Stomach smooth muscle (tissue), 2 donors: ENCODE measurements around the gene FBXL7.

Experiments used
- H3K27ac ChIP-seq: one replicate; pipeline ENCODE4 v1.7.0; 2013; ENCODE audit warnings: mild to moderate bottlenecking, low read length, inconsistent platforms
- H3K27me3 ChIP-seq, 2 donors: one replicate each; pipeline ENCODE4 v1.7.0; 2013; ENCODE audit warnings: low read length in 2 of 2; ENCODE audit not compliant: insufficient read depth in 2 of 2, control insufficient read depth in 1 of 2
- H3K36me3 ChIP-seq, 2 donors: one replicate each; pipeline ENCODE4 v1.7.0; 2013; ENCODE audit warnings: low read length in 2 of 2; ENCODE audit not compliant: control insufficient read depth in 2 of 2, insufficient read depth in 2 of 2
- H3K4me1 ChIP-seq: one replicate; pipeline ENCODE4 v1.7.0; 2013; ENCODE audit warnings: low read length; ENCODE audit not compliant: control insufficient read depth, insufficient read depth
- H3K4me3 ChIP-seq, 2 donors: one replicate each; pipeline ENCODE4 v1.7.0; 2013; ENCODE audit warnings: low read length in 2 of 2
- H3K9ac ChIP-seq, 2 donors: one replicate each; pipeline ENCODE4 v1.7.0; 2013; ENCODE audit warnings: low read length in 2 of 2, mild to moderate bottlenecking in 1 of 2
- H3K9me3 ChIP-seq, 2 donors: one replicate each; pipeline ENCODE4 v1.7.0; 2013; ENCODE audit warnings: low read length in 2 of 2; ENCODE audit not compliant: control insufficient read depth in 2 of 2
- donor health status: healthy.
- donor health status: Pancreatic carcinoma.

FBXL7 gene

DNA sequence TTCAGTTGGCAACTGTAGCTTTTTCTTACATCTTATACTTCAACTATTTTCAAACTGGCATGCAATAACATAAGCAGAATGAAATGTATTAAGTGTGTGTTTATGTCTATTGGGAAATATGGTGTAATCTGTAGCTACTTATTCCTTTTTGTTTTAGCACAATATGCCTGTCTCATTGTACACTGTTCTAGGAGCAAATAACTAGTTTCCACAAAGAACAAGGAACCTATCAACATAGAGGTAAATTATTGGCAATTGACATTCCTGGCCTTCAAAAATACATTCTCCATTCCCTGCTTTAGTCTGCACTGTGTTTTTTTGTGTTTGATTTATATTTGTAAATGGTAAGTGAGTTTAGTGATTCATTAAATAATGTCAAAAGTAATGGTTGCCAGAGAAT, 75.7 kb downstream of the FBXL7 start:
- no peaks in the 10 kb centered on the region for H3K36me3 ChIP-seq
- H3K4me1 ChIP-seq, result peaks cover 11% of the 10 kb centered on the region
- H3K4me3 ChIP-seq, result no peak overlapping the region
- no peaks in the 10 kb centered on the region for H3K9me3 ChIP-seq
- H3K27ac ChIP-seq, result no peak overlapping the region
- no peaks in the 10 kb centered on the region for H3K27me3 ChIP-seq
- H3K9ac ChIP-seq, result no peak overlapping the region

DNA sequence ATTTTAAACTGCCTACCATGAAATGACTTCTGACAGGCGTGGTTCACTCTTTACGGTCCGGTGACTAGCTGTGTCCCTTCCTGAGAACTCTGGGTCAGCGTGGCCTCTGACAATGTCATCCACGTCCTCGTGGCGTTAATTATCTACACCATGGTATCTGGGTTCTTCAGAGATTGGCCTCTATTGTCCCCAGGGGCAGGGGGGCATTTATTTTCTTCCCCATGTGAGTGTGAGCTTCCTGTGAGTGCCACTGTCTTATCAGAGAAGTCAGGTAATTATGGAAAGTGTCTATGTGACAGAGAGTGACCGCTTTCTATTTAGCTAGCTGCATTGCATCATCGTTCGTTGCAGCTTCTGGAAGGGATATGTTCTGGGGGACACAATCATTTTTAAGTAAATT, 77.2 kb downstream of the FBXL7 start:
- Histone ChIP-seq H3K27ac (no peak overlapping the region), H3K27me3 (no peaks in the 10 kb centered on the region), H3K9me3 (no peaks in the 10 kb centered on the region), H3K36me3 (no peaks in the 10 kb centered on the region), H3K9ac (no peak overlapping the region), H3K4me3 (no peak overlapping the region), H3K4me1 (peaks cover 11% of the 10 kb centered on the region)

DNA sequence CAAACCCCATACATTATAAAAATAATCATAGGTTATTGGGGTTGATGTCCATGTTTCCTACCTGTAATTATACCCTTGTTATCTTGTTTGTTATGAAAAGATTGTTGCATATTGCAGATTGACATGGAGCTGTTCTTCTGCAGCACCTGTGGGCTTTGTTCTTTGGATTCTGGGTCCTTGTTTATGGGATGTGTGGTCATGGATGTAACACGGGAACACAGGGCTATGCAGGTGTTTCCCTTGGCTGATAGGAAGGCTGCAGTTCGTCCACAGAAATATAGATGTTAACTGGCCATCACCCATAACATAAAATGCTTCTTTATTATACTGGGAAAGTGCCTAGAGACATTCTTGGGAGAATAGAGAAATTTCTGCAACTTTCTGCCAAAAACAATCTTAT, 77.9 kb downstream of the FBXL7 start:
- no peaks in the 10 kb centered on the region for H3K9me3 ChIP-seq
- peaks cover 11% of the 10 kb centered on the region for H3K4me1 ChIP-seq
- no peaks in the 10 kb centered on the region for H3K27me3 ChIP-seq
- H3K9ac ChIP-seq, result no peak overlapping the region
- no peaks in the 10 kb centered on the region for H3K36me3 ChIP-seq
- no peak overlapping the region for H3K27ac ChIP-seq
- H3K4me3 ChIP-seq, result no peak overlapping the region

DNA sequence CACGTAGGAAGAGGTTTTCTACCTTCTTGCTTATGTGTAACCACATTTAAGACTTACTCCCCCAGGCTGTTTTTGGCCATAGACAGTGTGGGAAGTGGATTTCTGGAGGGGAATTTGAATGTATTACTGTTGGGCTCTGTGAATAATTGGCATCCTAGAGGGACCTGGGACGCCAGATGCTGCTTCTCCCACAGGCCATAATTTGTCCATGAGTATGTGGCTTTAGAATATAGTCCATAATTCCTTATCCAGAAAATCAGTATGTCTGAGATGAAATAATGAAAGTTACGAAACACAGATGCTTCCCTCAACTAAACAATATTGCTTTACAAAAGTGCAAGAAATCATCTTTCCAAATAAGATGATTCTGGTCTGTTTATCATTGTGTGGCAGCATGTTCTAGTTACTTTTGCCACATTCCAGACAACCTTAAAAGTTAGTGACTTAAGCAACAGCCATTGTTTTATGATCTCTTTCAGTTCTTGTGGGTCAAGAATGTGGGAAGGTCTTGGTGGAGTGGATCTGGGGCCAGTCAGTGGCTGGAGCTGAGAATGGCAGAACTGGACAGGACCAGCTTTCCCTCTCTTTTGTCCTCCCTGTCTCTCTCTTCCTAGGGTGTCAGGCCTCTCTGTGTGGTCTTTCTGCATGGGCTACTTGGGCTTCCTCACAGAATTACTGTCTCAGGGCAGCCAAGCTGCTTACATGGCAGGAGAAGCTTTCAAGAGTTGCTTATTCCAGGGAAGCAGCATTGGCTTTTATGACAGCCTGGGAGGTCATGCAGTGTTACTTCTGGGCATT, 79.4 kb downstream of the FBXL7 start:
- Histone ChIP-seq H3K9ac (no peak overlapping the region), H3K27me3 (no peaks in the 10 kb centered on the region), H3K9me3 (no peaks in the 10 kb centered on the region), H3K36me3 (no peaks in the 10 kb centered on the region), H3K4me3 (no peak overlapping the region), H3K27ac (no peak overlapping the region), H3K4me1 (peaks cover 7% of the 10 kb centered on the region)

DNA sequence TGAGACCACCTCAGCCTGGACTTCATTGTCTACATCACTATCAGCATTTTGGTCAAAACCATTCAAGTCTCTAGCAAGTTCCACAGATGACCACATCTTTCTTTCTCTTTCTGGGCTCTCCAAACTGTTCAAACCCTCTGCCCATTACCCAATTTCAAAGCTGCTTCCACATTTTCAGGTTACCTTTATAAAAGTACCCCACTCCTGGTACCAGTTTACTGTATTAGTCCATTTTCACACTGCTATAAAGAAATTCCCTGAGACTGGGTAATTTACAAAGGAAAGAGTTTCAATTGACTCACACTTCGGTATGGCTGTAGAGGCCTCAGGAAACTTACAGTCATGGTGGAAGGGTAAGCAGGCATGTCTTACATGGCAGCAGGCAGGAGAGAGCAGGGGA, 84.5 kb downstream of the FBXL7 start:
- Histone ChIP-seq H3K36me3 (peaks cover 0 to 2% of the 10 kb centered on the region in 2 donors), H3K9me3 (no peaks in the 10 kb centered on the region), H3K4me3 (no peak overlapping the region), H3K27me3 (no peaks in the 10 kb centered on the region), H3K27ac (no peak overlapping the region), H3K9ac (no peak overlapping the region), H3K4me1 (peaks cover 3% of the 10 kb centered on the region)

DNA sequence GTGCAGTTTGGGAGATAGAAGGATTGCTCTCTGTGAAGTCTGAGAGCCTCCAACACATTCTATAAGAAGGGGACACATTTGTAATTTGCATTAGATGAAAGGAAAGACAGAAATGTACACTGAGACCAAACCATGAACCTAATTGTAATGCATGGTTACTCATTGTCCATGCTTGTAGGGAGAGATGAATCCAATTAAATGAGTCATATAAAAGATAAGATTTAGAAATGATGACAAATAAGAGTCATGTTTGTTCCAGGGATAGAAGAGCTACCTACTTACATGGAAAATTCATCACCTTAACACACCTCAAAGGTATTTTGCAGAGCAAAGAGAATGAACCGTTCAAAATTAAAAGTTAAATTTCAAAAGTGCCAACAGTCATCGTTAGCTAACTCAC, 85.1 kb downstream of the FBXL7 start:
- Histone ChIP-seq H3K9ac (no peak overlapping the region), H3K9me3 (no peaks in the 10 kb centered on the region), H3K36me3 (peaks cover 0 to 2% of the 10 kb centered on the region in 2 donors), H3K27me3 (no peaks in the 10 kb centered on the region), H3K27ac (no peak overlapping the region), H3K4me3 (no peak overlapping the region), H3K4me1 (peaks cover 3% of the 10 kb centered on the region)

DNA sequence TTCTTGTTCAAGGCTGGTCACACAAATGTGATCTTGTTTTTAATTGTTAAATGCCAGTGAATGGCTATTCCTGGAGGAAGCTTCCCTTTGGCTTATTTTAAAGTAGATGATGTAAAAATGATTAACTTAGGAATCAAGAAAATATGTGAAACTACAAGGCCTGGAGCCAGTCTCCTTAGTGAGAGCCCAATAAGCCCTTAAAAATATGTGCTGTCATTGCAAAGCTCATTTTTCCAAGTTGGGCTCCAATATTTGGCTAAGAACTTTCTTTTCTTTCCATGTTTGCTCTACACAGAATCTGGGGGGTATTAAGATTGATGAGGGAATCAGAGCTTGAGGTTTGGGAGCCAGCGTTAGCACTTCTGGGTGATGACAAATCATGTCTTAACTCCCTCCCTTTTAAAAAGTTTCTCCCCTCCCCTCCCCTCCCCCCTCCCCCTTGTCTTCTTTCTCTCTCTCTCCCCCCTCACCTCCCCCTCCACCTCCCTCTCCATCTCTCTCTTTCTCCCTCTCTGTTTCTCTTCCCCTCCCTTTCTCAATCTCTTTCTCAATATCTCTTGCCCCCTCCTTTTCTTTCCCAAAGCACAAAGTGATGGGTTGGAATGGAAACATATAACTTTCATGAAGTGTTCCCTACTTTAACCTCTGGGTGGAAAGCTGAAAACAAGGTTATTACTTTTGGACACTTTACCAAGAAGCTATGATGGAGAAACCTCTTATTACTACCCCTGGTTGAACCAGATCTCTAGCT, 86.0 kb downstream of the FBXL7 start:
- Histone ChIP-seq H3K27ac (no peak overlapping the region), H3K36me3 (peaks cover 0 to 2% of the 10 kb centered on the region in 2 donors), H3K9me3 (no peaks in the 10 kb centered on the region), H3K9ac (no peak overlapping the region), H3K4me1 (peaks cover 3% of the 10 kb centered on the region), H3K4me3 (no peak overlapping the region), H3K27me3 (no peaks in the 10 kb centered on the region)

DNA sequence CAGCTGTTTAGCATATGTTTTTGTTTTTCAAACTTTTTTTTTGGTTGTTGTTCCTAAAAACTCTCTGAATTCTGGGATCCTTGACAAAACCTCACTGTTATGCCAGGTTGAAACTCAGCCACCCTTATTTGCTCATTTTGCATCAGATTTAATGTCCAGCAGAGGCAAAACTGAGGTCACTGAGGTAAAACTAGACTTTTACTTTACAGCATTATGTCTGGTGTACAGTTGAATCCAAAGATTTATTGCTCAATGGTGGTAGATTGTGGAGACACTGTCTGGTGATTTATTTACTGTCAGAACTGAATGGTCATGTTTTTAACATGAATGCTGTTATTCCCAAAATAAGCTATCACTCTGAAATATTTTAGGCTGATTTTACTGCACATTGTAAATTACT, 87.9 kb downstream of the FBXL7 start:
- H3K27me3 ChIP-seq, result no peaks in the 10 kb centered on the region
- peaks cover 0 to 2% of the 10 kb centered on the region in 2 donors for H3K36me3 ChIP-seq
- H3K4me1 ChIP-seq, result peaks cover 3% of the 10 kb centered on the region
- no peak overlapping the region for H3K4me3 ChIP-seq
- H3K27ac ChIP-seq, result no peak overlapping the region
- H3K9ac ChIP-seq, result no peak overlapping the region
- no peaks in the 10 kb centered on the region for H3K9me3 ChIP-seq

DNA sequence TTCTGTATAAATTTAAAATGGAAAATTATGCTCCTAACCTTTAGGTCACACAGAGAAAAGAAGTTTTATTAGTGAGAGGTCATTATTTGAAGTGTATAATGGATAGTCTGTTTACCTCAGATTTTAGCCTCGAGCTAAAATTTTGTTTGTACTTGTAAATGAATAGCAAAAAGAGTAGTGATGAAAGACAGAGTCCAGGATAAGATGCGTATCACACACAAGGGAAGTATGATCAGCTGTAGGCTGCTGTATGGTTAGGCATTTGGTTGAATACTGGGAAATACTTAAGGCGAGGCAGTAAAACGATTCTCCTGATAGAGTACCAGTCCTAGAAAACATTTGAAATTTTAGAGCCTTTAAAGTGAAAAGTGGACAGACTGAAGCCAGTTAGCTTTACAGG, 92.7 kb downstream of the FBXL7 start:
- H3K36me3 ChIP-seq, result peaks cover 0 to 2% of the 10 kb centered on the region in 2 donors
- no peaks in the 10 kb centered on the region for H3K27me3 ChIP-seq
- H3K4me3 ChIP-seq, result no peak overlapping the region
- no peaks in the 10 kb centered on the region for H3K4me1 ChIP-seq
- H3K27ac ChIP-seq, result no peak overlapping the region
- no peaks in the 10 kb centered on the region for H3K9me3 ChIP-seq
- H3K9ac ChIP-seq, result no peak overlapping the region

DNA sequence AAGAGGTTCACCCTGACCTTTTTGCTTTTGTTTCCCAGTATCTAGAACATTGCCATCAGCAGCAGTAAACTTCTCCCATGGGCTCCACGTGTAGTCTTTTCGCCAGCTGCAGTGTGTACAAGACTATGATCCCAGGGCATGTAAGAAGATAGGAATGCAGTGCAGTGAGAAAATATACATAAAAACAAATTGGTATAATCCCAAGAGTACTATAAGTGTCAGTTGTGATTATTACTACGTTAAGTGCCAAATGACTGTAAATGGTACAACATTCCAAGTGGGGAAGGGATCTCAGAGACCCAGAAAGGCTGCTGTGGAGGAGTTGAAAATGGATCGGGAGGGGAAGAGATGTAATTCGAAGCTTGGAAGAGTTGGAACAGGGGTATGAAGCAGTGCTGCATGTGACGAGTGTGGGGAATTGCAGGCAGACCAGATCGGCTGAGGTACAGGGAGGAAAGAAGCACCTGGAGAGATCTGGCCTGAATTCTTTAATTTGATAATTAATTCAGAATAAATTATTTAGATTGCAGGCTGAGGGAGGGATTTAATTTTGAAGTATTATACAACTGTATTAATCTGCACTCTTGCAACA, 95.1 kb downstream of the FBXL7 start:
- Histone ChIP-seq H3K27ac (no peak overlapping the region), H3K4me1 (no peaks in the 10 kb centered on the region), H3K4me3 (no peak overlapping the region), H3K9me3 (no peaks in the 10 kb centered on the region), H3K27me3 (no peaks in the 10 kb centered on the region), H3K36me3 (no peaks in the 10 kb centered on the region), H3K9ac (no peak overlapping the region)

DNA sequence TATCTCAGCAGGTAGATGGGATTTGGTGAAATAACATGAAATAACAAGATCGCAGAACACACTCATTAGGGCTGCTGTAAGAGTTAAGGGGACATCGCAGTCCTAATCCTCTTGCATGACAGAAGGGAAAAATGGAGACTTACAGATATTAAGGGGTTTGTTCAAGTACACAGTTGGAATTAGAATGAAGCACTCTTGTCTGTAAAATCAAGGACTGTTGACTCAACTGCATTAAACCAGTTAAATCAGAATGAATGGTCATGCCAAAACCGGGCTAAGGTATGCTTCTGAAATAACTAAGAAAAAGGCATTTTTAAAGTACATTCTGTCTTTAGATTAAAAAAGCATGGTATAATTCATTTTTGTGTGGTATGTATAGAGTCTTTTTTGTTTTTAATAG, 95.9 kb downstream of the FBXL7 start:
- no peak overlapping the region for H3K9ac ChIP-seq
- no peaks in the 10 kb centered on the region for H3K36me3 ChIP-seq
- no peak overlapping the region for H3K27ac ChIP-seq
- no peaks in the 10 kb centered on the region for H3K27me3 ChIP-seq
- H3K9me3 ChIP-seq, result no peaks in the 10 kb centered on the region
- H3K4me3 ChIP-seq, result no peak overlapping the region
- no peaks in the 10 kb centered on the region for H3K4me1 ChIP-seq
